ENCODE data around the gene TBX18.

DNA sequence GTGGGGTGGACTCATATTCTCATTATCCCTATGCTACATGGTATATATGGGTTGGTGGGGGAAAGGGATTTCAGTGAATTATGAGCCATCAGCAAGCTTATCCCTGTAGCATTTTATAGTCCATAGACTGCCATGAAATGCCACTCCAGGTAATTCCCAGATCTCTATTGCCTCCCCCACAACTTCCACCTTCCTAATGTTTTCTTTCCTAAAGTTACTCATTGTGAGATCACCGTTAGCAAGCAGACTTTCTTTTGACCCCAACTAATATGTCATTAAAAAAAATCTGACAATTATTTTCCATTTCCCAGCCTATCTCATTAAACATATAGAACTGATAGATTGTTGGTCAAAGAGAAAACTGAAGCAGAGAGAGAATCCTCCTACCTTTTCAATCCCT is 40.7 kb upstream of the TBX18 start:
- TF ChIP-seq EP300 (IDR thresholded peaks at IDR 0.05), result no peak
- TF ChIP-seq, protein P1, sequence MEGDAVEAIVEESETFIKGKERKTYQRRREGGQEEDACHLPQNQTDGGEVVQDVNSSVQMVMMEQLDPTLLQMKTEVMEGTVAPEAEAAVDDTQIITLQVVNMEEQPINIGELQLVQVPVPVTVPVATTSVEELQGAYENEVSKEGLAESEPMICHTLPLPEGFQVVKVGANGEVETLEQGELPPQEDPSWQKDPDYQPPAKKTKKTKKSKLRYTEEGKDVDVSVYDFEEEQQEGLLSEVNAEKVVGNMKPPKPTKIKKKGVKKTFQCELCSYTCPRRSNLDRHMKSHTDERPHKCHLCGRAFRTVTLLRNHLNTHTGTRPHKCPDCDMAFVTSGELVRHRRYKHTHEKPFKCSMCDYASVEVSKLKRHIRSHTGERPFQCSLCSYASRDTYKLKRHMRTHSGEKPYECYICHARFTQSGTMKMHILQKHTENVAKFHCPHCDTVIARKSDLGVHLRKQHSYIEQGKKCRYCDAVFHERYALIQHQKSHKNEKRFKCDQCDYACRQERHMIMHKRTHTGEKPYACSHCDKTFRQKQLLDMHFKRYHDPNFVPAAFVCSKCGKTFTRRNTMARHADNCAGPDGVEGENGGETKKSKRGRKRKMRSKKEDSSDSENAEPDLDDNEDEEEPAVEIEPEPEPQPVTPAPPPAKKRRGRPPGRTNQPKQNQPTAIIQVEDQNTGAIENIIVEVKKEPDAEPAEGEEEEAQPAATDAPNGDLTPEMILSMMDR (IDR thresholded peaks at IDR 0.05), result no peak

All from gastroesophageal sphincter (tissue), 3 donors.